Esophagus squamous epithelium (tissue), 5 donors: Measurements from ENCODE around the gene CDC16. TPM values are rescaled to one million over a fixed set of nuclear protein-coding genes. Genes with fewer than 3 reads are reported as not detected.

Experiments
- DNase-seq: peaks from one replicate; lab custom pipeline; 2025; lab: John Stamatoyannopoulos, UW
- H3K27ac ChIP-seq, 4 donors: fragments of 200-600 bp; sonication (generic); one replicate each; pipeline ENCODE4 v1.5.1; 2016 to 2019; ENCODE audit warnings: mild to moderate bottlenecking in 1 of 4
- H3K27me3 ChIP-seq, 4 donors: fragments of 200-600 bp; sonication (generic); 1 replicate in 3 of 4; 2 replicates in 1 of 4; pipeline versions ENCODE4 v1.5.1 to v1.6.0; 2017 to 2021; ENCODE audit warnings: antibody characterized with exemption in 1 of 4
- H3K36me3 ChIP-seq, 3 donors: fragments of 200-600 bp; sonication (generic); one replicate each; pipeline ENCODE4 v1.5.1; 2016 to 2019
- H3K4me1 ChIP-seq, 3 donors: fragments of 200-600 bp; sonication (generic); one replicate each; pipeline ENCODE4 v1.5.1; 2017 to 2019
- H3K4me3 ChIP-seq, 4 donors: fragments of 200-600 bp; sonication (generic); 1 replicate in 3 of 4; 2 replicates in 1 of 4; pipeline ENCODE4 v1.5.1; 2016 to 2019; ENCODE audit warnings: mild to moderate bottlenecking in 2 of 4, moderate library complexity in 1 of 4
- H3K9me3 ChIP-seq, 3 donors: fragments of 200-600 bp; sonication (generic); one replicate each; pipeline ENCODE4 v1.5.1; 2016 to 2019
- CTCF ChIP-seq, 6 experiments: fragments of 450-650 bp in 4 of 6; fragments of 200-600 bp in 2 of 6; sonication (generic) in 2 of 6; IDR thresholded peaks; one replicate each; pipeline ENCODE4 v1.5.1; 2016 to 2019; ENCODE audit warnings: antibody characterized with exemption in 6 of 6, mild to moderate bottlenecking in 4 of 6, moderate library complexity in 4 of 6
- POLR2A ChIP-seq, 4 donors: fragments of 450-650 bp; IDR thresholded peaks; one replicate each; pipeline ENCODE4 v1.6.1; 2017; ENCODE audit warnings: antibody characterized with exemption in 4 of 4, mild to moderate bottlenecking in 4 of 4, moderate library complexity in 3 of 4
- WGBS, 2 donors: methylation state at CpG; one replicate each; pipeline ENCODE4 v1.1.5; 2018; 5-methylcytosine and 5-hydroxymethylcytosine counted together
- intact Hi-C: fragments of 100-400 bp; cut with DNase I; formaldehyde crosslinking; loops from one replicate; pipeline ENCODE4 v1.15.0; 2022
- total RNA-seq, 4 donors: library from RNA; depleted of rRNA; stranded (reverse); fragments of >200 nt; gene quantifications; one replicate each; pipeline ENCODE4 v1.1.0, GENCODE V29; 2016
- donor health status: DM: yes; HTN: yes; CAD: no.

Gene CDC16
- total RNA-seq, 4 donors from 2014 or later: 22.9 to 40.2 (median 30.2) TPM

GRCh38 chr13:114258589-114258988 lies 23.9 kb downstream of the CDC16 start:
- no peaks in the 10 kb centered on the region for H3K9me3 ChIP-seq
- no peak overlapping the region for H3K27ac ChIP-seq
- peaks cover 13 to 100% (median 19%) of the 10 kb centered on the region in 3 donors for H3K36me3 ChIP-seq
- no peaks in the 10 kb centered on the region for H3K4me1 ChIP-seq
- intact Hi-C loops: no loop called here
- no peak for TF ChIP-seq POLR2A (IDR thresholded peaks at IDR 0.05)
- TF ChIP-seq CTCF (IDR thresholded peaks at IDR 0.05): no peak
- no peaks in the 10 kb centered on the region for H3K27me3 ChIP-seq
- no peak for DNase-seq
- no peak overlapping the region for H3K4me3 ChIP-seq
- WGBS, 2 donors: 96% methylated on average over 8 of the region's 8 CpGs

- Histone ChIP-seq H3K27me3 (no peaks in the 10 kb centered on the region), H3K36me3 (peaks cover 13 to 100% (median 27%) of the 10 kb centered on the region in 3 donors), H3K4me3 (no peak overlapping the region), H3K4me1 (no peaks in the 10 kb centered on the region), H3K27ac (no peak overlapping the region), H3K9me3 (no peaks in the 10 kb centered on the region)
- 82% methylated on average over 7 of the region's 7 CpGs for WGBS, 2 donors
- intact Hi-C loops: no loop called here
- TF ChIP-seq CTCF (IDR thresholded peaks at IDR 0.05) (no peak), POLR2A (IDR thresholded peaks at IDR 0.05) (no peak)
- no peak for DNase-seq
These were observed 24.7 kb downstream of the CDC16 start for GRCh38 chr13:114259374-114259773.

GRCh38 chr13:114259974-114260373 lies 25.3 kb downstream of the CDC16 start:
- DNase-seq: no peak
- Histone ChIP-seq H3K27ac (no peak overlapping the region), H3K4me3 (no peak overlapping the region), H3K9me3 (no peaks in the 10 kb centered on the region), H3K27me3 (no peaks in the 10 kb centered on the region), H3K4me1 (no peaks in the 10 kb centered on the region), H3K36me3 (peaks cover 13 to 100% (median 28%) of the 10 kb centered on the region in 3 donors)
- 64 to 78% methylated on average over 4 of the region's 4 CpGs for WGBS, 2 donors
- intact Hi-C loops: no loop called here
- TF ChIP-seq POLR2A (IDR thresholded peaks at IDR 0.05) (no peak), CTCF (IDR thresholded peaks at IDR 0.05) (no peak)

DNA sequence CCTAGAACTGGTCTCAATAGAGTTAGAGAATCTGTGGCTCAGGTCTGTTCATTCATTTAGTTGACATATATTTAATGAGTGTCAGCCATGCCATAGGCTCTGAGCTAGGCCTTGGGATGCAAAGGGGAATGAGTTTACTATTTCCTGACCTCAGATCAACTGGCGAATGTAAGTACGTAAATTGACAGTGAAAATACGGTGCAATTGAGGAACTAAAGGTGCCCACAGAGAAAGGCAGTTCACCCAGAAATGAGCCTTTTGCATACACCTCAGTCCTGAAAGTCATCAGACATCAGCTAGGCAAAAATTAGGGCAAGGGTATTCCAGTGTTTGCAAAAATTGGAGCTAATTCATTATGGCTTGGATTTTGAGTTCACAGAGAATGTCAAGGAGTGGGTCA lies 26.1 kb downstream of the CDC16 start:
- H3K9me3 ChIP-seq: no peaks in the 10 kb centered on the region
- no peaks in the 10 kb centered on the region for H3K4me1 ChIP-seq
- DNase-seq: no peak
- intact Hi-C loops: no loop called here
- no peak overlapping the region for H3K4me3 ChIP-seq
- H3K27ac ChIP-seq: no peak overlapping the region
- WGBS, 2 donors: 86 to 89% methylated on average over 3 of the region's 3 CpGs
- H3K27me3 ChIP-seq: no peaks in the 10 kb centered on the region
- TF ChIP-seq POLR2A (IDR thresholded peaks at IDR 0.05): no peak
- TF ChIP-seq CTCF (IDR thresholded peaks at IDR 0.05): no peak
- H3K36me3 ChIP-seq: peaks cover 13 to 100% (median 31%) of the 10 kb centered on the region in 3 donors

- H3K36me3 ChIP-seq: peaks cover 14 to 100% (median 36%) of the 10 kb centered on the region in 3 donors
- intact Hi-C loops: no loop called here
- no peaks in the 10 kb centered on the region for H3K9me3 ChIP-seq
- no peak for DNase-seq
- no peak overlapping the region for H3K27ac ChIP-seq
- H3K4me3 ChIP-seq: no peak overlapping the region
- WGBS, 2 donors: 73 to 74% methylated on average over 3 of the region's 3 CpGs
- H3K27me3 ChIP-seq: no peaks in the 10 kb centered on the region
- no peaks in the 10 kb centered on the region for H3K4me1 ChIP-seq
- no peak for TF ChIP-seq CTCF (IDR thresholded peaks at IDR 0.05)
- TF ChIP-seq POLR2A (IDR thresholded peaks at IDR 0.05): no peak
These were observed 26.8 kb downstream of the CDC16 start for GRCh38 chr13:114261328-114261965.
